Vagina (tissue), 2 donors: ENCODE results near the gene ARHGAP18. TPM values are rescaled to one million over a fixed set of nuclear protein-coding genes. Genes with fewer than 3 reads are reported as not detected.

ENCODE experiments used
- DNase-seq, 2 donors: peaks; one replicate each; pipeline ENCODE4 v3.0.0-alpha.2; 2017; ENCODE audit errors: extremely low spot score in 2 of 2
- H3K27ac ChIP-seq: fragments of 200-600 bp; sonication (generic); one replicate; pipeline ENCODE4 v1.5.1; 2019
- H3K27me3 ChIP-seq: fragments of 200-600 bp; sonication (generic); one replicate; pipeline ENCODE4 v1.5.1; 2019
- H3K36me3 ChIP-seq, 2 donors: fragments of 200-600 bp; sonication (generic); one replicate each; pipeline ENCODE4 v1.5.1; 2017 to 2019
- H3K4me1 ChIP-seq: fragments of 200-600 bp; sonication (generic); one replicate; pipeline ENCODE4 v1.5.1; 2019
- H3K4me3 ChIP-seq, 2 donors: fragments of 200-600 bp; sonication (generic); 1 replicate in 1 of 2; 2 replicates in 1 of 2; pipeline ENCODE4 v1.5.1; 2016 to 2019
- H3K9me3 ChIP-seq: fragments of 200-600 bp; sonication (generic); one replicate; pipeline ENCODE4 v1.5.1; 2019
- POLR2A ChIP-seq, 2 donors: fragments of 450-650 bp; IDR thresholded peaks; one replicate each; pipeline ENCODE4 v1.6.1; 2017; ENCODE audit warnings: antibody characterized with exemption in 2 of 2, mild to moderate bottlenecking in 2 of 2, moderate library complexity in 2 of 2
- POLR2AphosphoS5 ChIP-seq, 2 donors: sonication (generic); formaldehyde crosslinking; IDR thresholded peaks; one replicate each; pipeline ENCODE4 v1.9.0; 2017; ENCODE audit warnings: antibody characterized with exemption in 2 of 2, mild to moderate bottlenecking in 2 of 2, low read depth in 1 of 2; ENCODE audit not compliant: insufficient read depth in 1 of 2
- intact Hi-C: fragments of 100-400 bp; cut with DNase I; formaldehyde crosslinking; loops from one replicate; pipeline ENCODE4 v1.15.1; 2023
- total RNA-seq: library from RNA; depleted of rRNA; stranded (reverse); fragments of >200 nt; gene quantifications from one replicate; pipeline ENCODE4 v1.2.3, GENCODE V29; 2016
- TF ChIP-seq, protein P1 (sequence below), 3 experiments: fragments of 450-650 bp in 2 of 3; fragments of 200-600 bp in 1 of 3; sonication (generic) in 1 of 3; IDR thresholded peaks; one replicate each; pipeline ENCODE4 v1.5.1; 2017 to 2019; ENCODE audit warnings: antibody characterized with exemption in 3 of 3, mild to moderate bottlenecking in 2 of 3, moderate library complexity in 2 of 3

Gene ARHGAP18
- total RNA-seq, 1 donor from 2014 or later = 7.6 TPM

DNA sequence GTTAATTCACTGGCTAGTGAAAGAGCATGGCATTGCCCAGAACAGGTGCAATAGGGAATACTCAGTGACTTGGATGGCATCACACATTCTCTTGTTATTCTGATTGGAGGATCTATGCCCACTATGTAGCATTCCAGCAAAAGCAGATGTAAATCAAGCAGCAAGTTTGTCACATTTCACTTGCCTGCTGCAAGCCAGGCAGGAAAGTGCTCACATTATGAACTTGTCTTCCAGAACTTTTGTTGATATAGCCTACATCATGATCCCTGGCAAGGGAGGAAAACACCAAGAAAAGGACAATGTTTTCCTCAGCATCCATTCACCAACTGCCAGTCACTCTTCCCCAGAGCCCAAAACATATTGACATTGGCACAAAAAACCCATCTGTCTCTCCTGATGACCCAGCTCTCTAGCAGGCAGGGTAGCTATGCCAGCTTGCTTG lies 77.8 kb downstream of the ARHGAP18 start:
- Histone ChIP-seq H3K4me3 (no peak overlapping the region), H3K36me3 (no peaks in the 10 kb centered on the region), H3K4me1 (peaks cover 7% of the 10 kb centered on the region), H3K27me3 (no peaks in the 10 kb centered on the region), H3K9me3 (no peaks in the 10 kb centered on the region), H3K27ac (no peak overlapping the region)
- TF ChIP-seq, protein P1, sequence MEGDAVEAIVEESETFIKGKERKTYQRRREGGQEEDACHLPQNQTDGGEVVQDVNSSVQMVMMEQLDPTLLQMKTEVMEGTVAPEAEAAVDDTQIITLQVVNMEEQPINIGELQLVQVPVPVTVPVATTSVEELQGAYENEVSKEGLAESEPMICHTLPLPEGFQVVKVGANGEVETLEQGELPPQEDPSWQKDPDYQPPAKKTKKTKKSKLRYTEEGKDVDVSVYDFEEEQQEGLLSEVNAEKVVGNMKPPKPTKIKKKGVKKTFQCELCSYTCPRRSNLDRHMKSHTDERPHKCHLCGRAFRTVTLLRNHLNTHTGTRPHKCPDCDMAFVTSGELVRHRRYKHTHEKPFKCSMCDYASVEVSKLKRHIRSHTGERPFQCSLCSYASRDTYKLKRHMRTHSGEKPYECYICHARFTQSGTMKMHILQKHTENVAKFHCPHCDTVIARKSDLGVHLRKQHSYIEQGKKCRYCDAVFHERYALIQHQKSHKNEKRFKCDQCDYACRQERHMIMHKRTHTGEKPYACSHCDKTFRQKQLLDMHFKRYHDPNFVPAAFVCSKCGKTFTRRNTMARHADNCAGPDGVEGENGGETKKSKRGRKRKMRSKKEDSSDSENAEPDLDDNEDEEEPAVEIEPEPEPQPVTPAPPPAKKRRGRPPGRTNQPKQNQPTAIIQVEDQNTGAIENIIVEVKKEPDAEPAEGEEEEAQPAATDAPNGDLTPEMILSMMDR (IDR thresholded peaks at IDR 0.05) = no peak
- TF ChIP-seq POLR2A (IDR thresholded peaks at IDR 0.05) (no peak), POLR2AphosphoS5 (IDR thresholded peaks at IDR 0.05; ENCODE audit: insufficient read depth in 1 of 2, low read depth in 1 of 2) (no peak)
- intact Hi-C loops = no loop called here
- DNase-seq = no peak

DNA sequence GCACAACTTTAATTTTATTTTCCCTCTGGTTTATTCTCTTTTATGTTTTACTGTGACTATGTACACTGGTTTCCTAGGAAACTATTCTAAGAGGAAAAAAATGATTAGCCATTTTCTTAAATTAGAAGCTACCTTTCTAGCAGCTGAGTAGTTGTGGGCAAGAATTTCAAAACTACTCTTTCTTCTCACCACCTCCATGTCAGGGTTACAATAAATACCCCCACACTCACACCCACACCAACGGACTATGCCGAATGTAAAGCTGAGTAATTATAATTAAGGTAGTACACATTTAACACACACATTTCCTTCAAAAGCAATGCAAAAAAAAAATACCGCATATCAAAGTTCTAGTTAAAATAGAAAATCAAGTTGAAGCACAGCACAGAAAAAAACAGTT lies 78.9 kb downstream of the ARHGAP18 start:
- TF ChIP-seq POLR2AphosphoS5 (IDR thresholded peaks at IDR 0.05; ENCODE audit: insufficient read depth in 1 of 2, low read depth in 1 of 2) (no peak), POLR2A (IDR thresholded peaks at IDR 0.05) (no peak)
- TF ChIP-seq, protein P1 (IDR thresholded peaks at IDR 0.05) = no peak
- no peak overlapping the region for H3K27ac ChIP-seq
- intact Hi-C loops = no loop called here
- no peak for DNase-seq
- H3K4me3 ChIP-seq = no peak overlapping the region
- no peaks in the 10 kb centered on the region for H3K27me3 ChIP-seq
- no peaks in the 10 kb centered on the region for H3K36me3 ChIP-seq
- H3K4me1 ChIP-seq = peaks cover 7% of the 10 kb centered on the region
- no peaks in the 10 kb centered on the region for H3K9me3 ChIP-seq

DNA sequence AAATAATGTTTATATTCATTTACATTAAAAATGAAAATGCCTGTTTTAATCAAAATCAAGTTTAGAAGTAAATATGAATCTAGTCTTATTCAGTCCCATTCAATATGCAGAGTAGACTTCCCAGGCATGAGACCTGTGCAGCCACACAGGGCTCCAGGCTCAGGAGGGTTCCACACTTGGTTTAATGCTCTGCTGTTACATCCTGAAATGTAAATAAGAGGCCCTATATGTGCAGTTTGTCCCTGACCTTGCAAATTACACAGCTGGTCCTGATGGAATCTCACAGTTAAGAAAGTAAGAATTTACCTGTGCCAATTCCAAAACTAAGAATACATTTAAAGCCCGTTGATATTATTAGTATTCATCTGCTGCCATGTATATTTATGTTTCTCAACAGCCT lies 79.4 kb downstream of the ARHGAP18 start:
- no peaks in the 10 kb centered on the region for H3K9me3 ChIP-seq
- H3K36me3 ChIP-seq = no peaks in the 10 kb centered on the region
- no peak for DNase-seq
- no peak overlapping the region for H3K4me3 ChIP-seq
- no peak overlapping the region for H3K27ac ChIP-seq
- intact Hi-C loops = no loop called here
- no peaks in the 10 kb centered on the region for H3K27me3 ChIP-seq
- no peak for TF ChIP-seq POLR2A (IDR thresholded peaks at IDR 0.05)
- TF ChIP-seq, protein P1 (IDR thresholded peaks at IDR 0.05) = no peak
- peaks cover 7% of the 10 kb centered on the region for H3K4me1 ChIP-seq

DNA sequence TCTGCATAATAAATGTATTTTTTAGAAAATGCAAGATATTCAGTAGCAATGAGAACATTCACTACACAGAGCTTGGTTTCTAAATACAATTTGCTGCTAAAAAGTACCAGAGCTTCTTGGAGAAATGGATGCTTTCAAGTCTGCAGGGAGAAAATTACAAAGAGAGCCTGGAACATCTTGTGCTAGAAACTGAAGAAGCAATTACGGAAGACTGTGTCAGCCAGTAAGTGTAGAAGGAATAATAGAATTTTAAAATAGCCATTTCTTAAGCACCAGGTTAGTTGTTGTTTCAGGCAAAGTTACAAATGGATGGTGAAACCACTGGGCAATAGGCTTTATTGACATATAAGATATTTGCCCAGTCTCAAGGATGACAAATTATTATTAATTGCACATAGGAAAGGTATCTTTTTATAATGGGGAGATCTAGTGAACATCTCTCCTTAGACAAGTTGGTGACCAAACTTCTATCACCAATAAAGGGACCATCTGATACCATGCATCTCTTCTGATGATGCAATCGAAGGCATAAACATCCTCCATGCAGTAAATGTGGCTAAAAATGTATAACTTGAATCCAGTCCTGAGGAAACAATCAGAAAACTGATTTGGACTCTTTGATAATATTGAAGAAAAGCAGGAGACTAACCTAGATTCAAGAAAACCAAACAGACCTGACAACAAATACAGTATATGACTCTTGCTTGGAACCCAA lies 81.7 kb downstream of the ARHGAP18 start:
- no peak for DNase-seq
- intact Hi-C loops = no loop called here
- H3K9me3 ChIP-seq = no peaks in the 10 kb centered on the region
- H3K27me3 ChIP-seq = no peaks in the 10 kb centered on the region
- no peaks in the 10 kb centered on the region for H3K36me3 ChIP-seq
- no peak overlapping the region for H3K4me3 ChIP-seq
- TF ChIP-seq, protein P1 (IDR thresholded peaks at IDR 0.05) = no peak
- no peak for TF ChIP-seq POLR2A (IDR thresholded peaks at IDR 0.05)
- no peak for TF ChIP-seq POLR2AphosphoS5 (IDR thresholded peaks at IDR 0.05; ENCODE audit: insufficient read depth in 1 of 2, low read depth in 1 of 2)
- no peaks in the 10 kb centered on the region for H3K4me1 ChIP-seq
- no peak overlapping the region for H3K27ac ChIP-seq

DNA sequence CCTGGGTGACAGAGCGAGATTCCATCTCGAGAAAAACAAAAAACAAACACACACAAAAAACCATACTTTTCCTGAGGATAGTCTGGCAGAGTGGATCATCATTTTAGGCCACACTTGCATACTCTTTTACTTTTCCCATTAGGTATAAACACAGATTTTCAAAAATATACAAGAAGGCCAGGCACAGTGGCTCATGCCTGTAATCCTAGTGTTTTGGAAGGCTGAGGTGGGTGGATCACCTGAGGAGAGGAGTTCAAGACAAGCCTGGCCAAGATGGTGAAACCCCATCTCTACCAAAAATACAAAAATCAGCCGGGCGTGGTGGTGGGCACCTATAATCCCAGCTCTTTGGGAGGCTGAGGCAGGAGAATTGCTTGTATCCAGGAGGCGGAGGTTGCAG lies 85.5 kb downstream of the ARHGAP18 start:
- Histone ChIP-seq H3K36me3 (no peaks in the 10 kb centered on the region), H3K27ac (no peak overlapping the region), H3K9me3 (no peaks in the 10 kb centered on the region), H3K27me3 (no peaks in the 10 kb centered on the region), H3K4me3 (no peak overlapping the region), H3K4me1 (no peaks in the 10 kb centered on the region)
- intact Hi-C loops = no loop called here
- TF ChIP-seq, protein P1 (IDR thresholded peaks at IDR 0.05) = no peak
- no peak for TF ChIP-seq POLR2AphosphoS5 (IDR thresholded peaks at IDR 0.05; ENCODE audit: insufficient read depth in 1 of 2, low read depth in 1 of 2)
- TF ChIP-seq POLR2A (IDR thresholded peaks at IDR 0.05) = no peak
- DNase-seq = no peak
